SJCRH30 (cell line): ENCODE results near the gene HTT. TPM values are rescaled to one million over a fixed set of nuclear protein-coding genes. Genes with fewer than 3 reads are reported as not detected.

ENCODE experiments used
- DNase-seq, 2 experiments: peaks; one replicate each; pipeline ENCODE4 v3.0.0-alpha.2; 2015 to 2020
- H3K27ac ChIP-seq: fragments of 250-450 bp; sonication (Bioruptor Pico); 2 replicates; pipeline ENCODE4 v1.5.1; 2020; ENCODE audit warnings: mild to moderate bottlenecking, moderate library complexity
- H3K27me3 ChIP-seq: fragments of 250-450 bp; sonication (Bioruptor Pico); 2 replicates; pipeline ENCODE4 v1.5.1; 2020; ENCODE audit warnings: mild to moderate bottlenecking, moderate library complexity
- H3K36me3 ChIP-seq: fragments of 250-450 bp; sonication (Bioruptor Pico); 2 replicates; pipeline ENCODE4 v1.5.1; 2020; ENCODE audit warnings: mild to moderate bottlenecking, moderate library complexity
- H3K4me1 ChIP-seq: fragments of 250-450 bp; sonication (Bioruptor Pico); 2 replicates; pipeline ENCODE4 v1.5.1; 2020; ENCODE audit warnings: mild to moderate bottlenecking, moderate library complexity
- H3K4me3 ChIP-seq: fragments of 250-450 bp; sonication (Bioruptor Pico); 2 replicates; pipeline ENCODE4 v1.5.1; 2020; ENCODE audit warnings: mild to moderate bottlenecking, moderate library complexity
- H3K9me3 ChIP-seq: fragments of 250-450 bp; sonication (Bioruptor Pico); replicated peaks from 2 replicates; pipeline ENCODE4 v1.5.1; 2020; ENCODE audit warnings: mild to moderate bottlenecking, moderate library complexity
- total RNA-seq: library from RNA; depleted of rRNA; stranded (reverse); fragments of >200 nt; shearing (Covaris generic); gene quantifications from 2 replicates; pipeline ENCODE4 v1.2.3, GENCODE V29; 2014

HTT gene
- total RNA-seq, 1 experiment from 2014 or later = 30.7 TPM

GRCh38 chr4:3267576-3268394 is 193.3 kb downstream of the HTT start:
- Histone ChIP-seq H3K27ac (no peak overlapping the region), H3K4me3 (no peak overlapping the region), H3K36me3 (no peaks in the 10 kb centered on the region), H3K4me1 (peaks cover 16% of the 10 kb centered on the region), H3K27me3 (no peaks in the 10 kb centered on the region; the same call in 1 of the 2 replicates), H3K9me3 (no peaks in the 10 kb centered on the region)
- peak in 1 of 2 experiments; percentile 2 for DNase-seq

GRCh38 chr4:3268395-3269104 is 194.1 kb downstream of the HTT start:
- no peaks in the 10 kb centered on the region for H3K36me3 ChIP-seq
- H3K27ac ChIP-seq = no peak overlapping the region
- no peaks in the 10 kb centered on the region; the same call in 1 of the 2 replicates for H3K27me3 ChIP-seq
- H3K9me3 ChIP-seq = no peaks in the 10 kb centered on the region
- DNase-seq = peak in 1 of 2 experiments; percentile 7
- H3K4me1 ChIP-seq = peaks cover 16% of the 10 kb centered on the region
- no peak overlapping the region for H3K4me3 ChIP-seq

GRCh38 chr4:3269105-3269927 is 194.8 kb downstream of the HTT start:
- Histone ChIP-seq H3K36me3 (no peaks in the 10 kb centered on the region), H3K4me3 (peak overlapping the region; percentile 13), H3K27me3 (no peaks in the 10 kb centered on the region; the same call in 1 of the 2 replicates), H3K27ac (peak overlapping the region; percentile 13), H3K4me1 (peaks cover 16% of the 10 kb centered on the region), H3K9me3 (no peaks in the 10 kb centered on the region)
- peak; percentile 56 to 63 for DNase-seq

GRCh38 chr4:3269991-3270611 is 195.6 kb downstream of the HTT start:
- Histone ChIP-seq H3K27ac (peak overlapping the region; percentile 13), H3K4me3 (peak overlapping the region; percentile 13)
- peak; percentile 54 to 58 for DNase-seq

GRCh38 chr4:3271131-3271530 is 196.7 kb downstream of the HTT start:
- DNase-seq = no peak
- no peak overlapping the region for H3K27ac ChIP-seq
- H3K4me1 ChIP-seq = peaks cover 16% of the 10 kb centered on the region
- H3K27me3 ChIP-seq = no peaks in the 10 kb centered on the region; the same call in 1 of the 2 replicates
- H3K36me3 ChIP-seq = no peaks in the 10 kb centered on the region
- no peaks in the 10 kb centered on the region; the same call in 1 of the 2 replicates for H3K9me3 ChIP-seq
- H3K4me3 ChIP-seq = no peak overlapping the region

More at GRCh38 chr4:3269991-3270611, 195.6 kb downstream of the HTT start:
- no peaks in the 10 kb centered on the region for H3K9me3 ChIP-seq
- no peaks in the 10 kb centered on the region; the same call in 1 of the 2 replicates for H3K27me3 ChIP-seq
- H3K36me3 ChIP-seq = no peaks in the 10 kb centered on the region
- H3K4me1 ChIP-seq = peaks cover 16% of the 10 kb centered on the region

GRCh38 chr4:3276986-3277385 is 202.5 kb downstream of the HTT start:
- no peaks in the 10 kb centered on the region for H3K27me3 ChIP-seq
- no peaks in the 10 kb centered on the region for H3K4me1 ChIP-seq
- DNase-seq = no peak
- H3K36me3 ChIP-seq = no peaks in the 10 kb centered on the region
- no peaks in the 10 kb centered on the region; the same call in none of the 2 replicates for H3K9me3 ChIP-seq
- no peak overlapping the region for H3K27ac ChIP-seq
- no peak overlapping the region for H3K4me3 ChIP-seq

GRCh38 chr4:3280466-3280865 is 206.0 kb downstream of the HTT start:
- DNase-seq = no peak
- Histone ChIP-seq H3K9me3 (no peaks in the 10 kb centered on the region; the same call in none of the 2 replicates), H3K27ac (no peak overlapping the region), H3K4me3 (no peak overlapping the region), H3K27me3 (no peaks in the 10 kb centered on the region), H3K36me3 (no peaks in the 10 kb centered on the region), H3K4me1 (no peaks in the 10 kb centered on the region)

GRCh38 chr4:3283483-3283882 is 209.0 kb downstream of the HTT start:
- no peak overlapping the region for H3K27ac ChIP-seq
- H3K4me3 ChIP-seq = no peak overlapping the region
- H3K9me3 ChIP-seq = no peaks in the 10 kb centered on the region; the same call in 1 of the 2 replicates
- H3K27me3 ChIP-seq = no peaks in the 10 kb centered on the region; the same call in 1 of the 2 replicates
- H3K36me3 ChIP-seq = no peaks in the 10 kb centered on the region
- no peaks in the 10 kb centered on the region for H3K4me1 ChIP-seq
- DNase-seq = no peak

- Histone ChIP-seq H3K36me3 (no peaks in the 10 kb centered on the region), H3K9me3 (no peaks in the 10 kb centered on the region; the same call in 1 of the 2 replicates), H3K4me1 (no peaks in the 10 kb centered on the region), H3K27ac (no peak overlapping the region), H3K27me3 (no peaks in the 10 kb centered on the region; the same call in 1 of the 2 replicates), H3K4me3 (no peak overlapping the region)
- DNase-seq = peak in 1 of 2 experiments; percentile 4
These were observed 209.4 kb downstream of the HTT start for GRCh38 chr4:3283916-3284315.

GRCh38 chr4:3284734-3285557 is 210.5 kb downstream of the HTT start:
- H3K4me1 ChIP-seq = no peaks in the 10 kb centered on the region
- no peak overlapping the region for H3K4me3 ChIP-seq
- no peaks in the 10 kb centered on the region; the same call in 1 of the 2 replicates for H3K27me3 ChIP-seq
- DNase-seq = peak in 1 of 2 experiments; percentile 1
- no peaks in the 10 kb centered on the region for H3K36me3 ChIP-seq
- H3K9me3 ChIP-seq = no peaks in the 10 kb centered on the region
- H3K27ac ChIP-seq = no peak overlapping the region

- H3K27ac ChIP-seq = no peak overlapping the region
- no peaks in the 10 kb centered on the region for H3K4me1 ChIP-seq
- H3K36me3 ChIP-seq = no peaks in the 10 kb centered on the region
- no peak overlapping the region for H3K4me3 ChIP-seq
- peak in 1 of 2 experiments; percentile 31 for DNase-seq
- H3K9me3 ChIP-seq = no peaks in the 10 kb centered on the region
- H3K27me3 ChIP-seq = no peaks in the 10 kb centered on the region; the same call in 1 of the 2 replicates
These were observed 211.3 kb downstream of the HTT start for GRCh38 chr4:3285558-3286334.

GRCh38 chr4:3286335-3287175 is 212.1 kb downstream of the HTT start:
- no peaks in the 10 kb centered on the region; the same call in 1 of the 2 replicates for H3K4me1 ChIP-seq
- H3K27ac ChIP-seq = no peak overlapping the region
- no peak overlapping the region for H3K4me3 ChIP-seq
- no peaks in the 10 kb centered on the region for H3K9me3 ChIP-seq
- H3K27me3 ChIP-seq = no peaks in the 10 kb centered on the region; the same call in 1 of the 2 replicates
- H3K36me3 ChIP-seq = no peaks in the 10 kb centered on the region
- peak in 1 of 2 experiments; percentile 1 for DNase-seq
